Measurements from ENCODE around the gene NCOA6. TPM values are rescaled to one million over a fixed set of nuclear protein-coding genes. Genes with fewer than 3 reads are reported as not detected.

Gene NCOA6
- total RNA-seq = 10 to 100 TPM; 32.3 to 35.0 TPM

- peak within 1 kb of the TSS; percentile 88 for H3K4me3 Mint-ChIP-seq
- DNase-seq = peak; percentile 83
These were observed at the start of gene NCOA6 for GRCh38 chr20:34825530-34826362. Gene NCOA6 (minus strand): TSS chr20:34825651. CDS start chr20:34782355, 43,296 bp downstream.

GRCh38 chr20:34874094-34874654 lies 48.7 kb upstream of the NCOA6 start:
- H3K4me1 Mint-ChIP-seq = peaks cover 67% of the 10 kb centered on the region
- DNase-seq = peak; percentile 67
- ChIA-PET CTCF (interaction anchor here (0.5 to 5.2 kb wide), 14 partner anchors 10 to 486 kb away, joined by 3 to 29 read pairs (median 4); partner anchors contain the start of genes GSS and MYH7B), POLR2A (interaction anchor here (0.5 kb wide), 1 partner anchor 79 kb away, joined by 3 read pairs; no protein-coding TSS in a partner anchor)
- H3K27me3 Mint-ChIP-seq = peaks cover 3% of the 10 kb centered on the region
- H3K36me3 Mint-ChIP-seq (ENCODE audit: low read depth) = peaks cover 3% of the 10 kb centered on the region
- H3K27ac Mint-ChIP-seq = peak overlapping the region; percentile 74
- H3K4me3 Mint-ChIP-seq = peak overlapping the region; percentile 62
- no peaks in the 10 kb centered on the region for H3K9me3 Mint-ChIP-seq

More at GRCh38 chr20:34825530-34826362, at the start of gene NCOA6:
- CTCF ChIA-PET = interaction anchor here (0.6 to 1.9 kb wide), 3 partner anchors 8 to 13 kb away, joined by 3 to 5 read pairs (median 3); no protein-coding TSS in a partner anchor
- no peaks in the 10 kb centered on the region for H3K9me3 Mint-ChIP-seq
- peaks cover 37% of the 10 kb centered on the region for H3K4me1 Mint-ChIP-seq
- H3K27ac Mint-ChIP-seq = peak within 1 kb of the TSS; percentile 88
- H3K36me3 Mint-ChIP-seq (ENCODE audit: low read depth) = peaks cover 8% of the 10 kb centered on the region
- H3K27me3 Mint-ChIP-seq = peaks cover 13% of the 10 kb centered on the region
- POLR2A ChIA-PET = interaction anchor here (0.5 to 1.0 kb wide), 2 partner anchors 200 to 452 kb away, joined by 3 read pairs; partner anchors contain the start of gene MMP24OS

GRCh38 chr20:34873583-34874093 lies 48.2 kb upstream of the NCOA6 start:
- POLR2A ChIA-PET = interaction anchor here (0.5 kb wide), 1 partner anchor 80 kb away, joined by 3 read pairs; no protein-coding TSS in a partner anchor
- no peak for DNase-seq
- peak overlapping the region; percentile 82 for H3K27ac Mint-ChIP-seq
- H3K27me3 Mint-ChIP-seq = peaks cover 3% of the 10 kb centered on the region
- peak overlapping the region; percentile 62 for H3K4me3 Mint-ChIP-seq
- CTCF ChIA-PET = interaction anchor here (0.8 to 5.2 kb wide), 14 partner anchors 9 to 486 kb away, joined by 3 to 29 read pairs (median 4); partner anchors contain the start of genes GSS and MYH7B
- H3K9me3 Mint-ChIP-seq = no peaks in the 10 kb centered on the region
- H3K36me3 Mint-ChIP-seq (ENCODE audit: low read depth) = peaks cover 2% of the 10 kb centered on the region
- H3K4me1 Mint-ChIP-seq = peaks cover 65% of the 10 kb centered on the region

GRCh38 chr20:34872622-34873224 lies 47.3 kb upstream of the NCOA6 start, which contains the start of gene GGT7:
Gene GGT7 (minus strand): TSS chr20:34872856. CDS start chr20:34872815, 41 bp downstream.
- ChIA-PET CTCF (interaction anchor here (0.6 to 5.2 kb wide), 13 partner anchors 12 to 223 kb away, joined by 3 to 29 read pairs (median 6); partner anchors contain the start of genes GSS and MYH7B), POLR2A (no interaction called here)
- DNase-seq = peak; percentile 84
- H3K4me3 Mint-ChIP-seq = peak within 1 kb of the TSS; percentile 71
- peaks cover 58% of the 10 kb centered on the region for H3K4me1 Mint-ChIP-seq
- peaks cover 2% of the 10 kb centered on the region for H3K36me3 Mint-ChIP-seq (ENCODE audit: low read depth)
- no peaks in the 10 kb centered on the region for H3K9me3 Mint-ChIP-seq
- peak within 1 kb of the TSS; percentile 82 for H3K27ac Mint-ChIP-seq
- H3K27me3 Mint-ChIP-seq = peaks cover 3% of the 10 kb centered on the region

GRCh38 chr20:34871966-34872621 lies 46.6 kb upstream of the NCOA6 start:
- H3K27me3 Mint-ChIP-seq = peaks cover 3% of the 10 kb centered on the region
- no peaks in the 10 kb centered on the region for H3K9me3 Mint-ChIP-seq
- peaks cover 2% of the 10 kb centered on the region for H3K36me3 Mint-ChIP-seq (ENCODE audit: low read depth)
- CTCF ChIA-PET = interaction anchor here (0.5 to 5.2 kb wide), 10 partner anchors 11 to 224 kb away, joined by 3 to 29 read pairs (median 6); partner anchors contain the start of genes GSS and MYH7B
- H3K4me3 Mint-ChIP-seq = peak overlapping the region; percentile 71
- H3K4me1 Mint-ChIP-seq = peaks cover 54% of the 10 kb centered on the region
- POLR2A ChIA-PET = no interaction called here
- peak overlapping the region; percentile 69 for H3K27ac Mint-ChIP-seq
- DNase-seq = no peak

DNA sequence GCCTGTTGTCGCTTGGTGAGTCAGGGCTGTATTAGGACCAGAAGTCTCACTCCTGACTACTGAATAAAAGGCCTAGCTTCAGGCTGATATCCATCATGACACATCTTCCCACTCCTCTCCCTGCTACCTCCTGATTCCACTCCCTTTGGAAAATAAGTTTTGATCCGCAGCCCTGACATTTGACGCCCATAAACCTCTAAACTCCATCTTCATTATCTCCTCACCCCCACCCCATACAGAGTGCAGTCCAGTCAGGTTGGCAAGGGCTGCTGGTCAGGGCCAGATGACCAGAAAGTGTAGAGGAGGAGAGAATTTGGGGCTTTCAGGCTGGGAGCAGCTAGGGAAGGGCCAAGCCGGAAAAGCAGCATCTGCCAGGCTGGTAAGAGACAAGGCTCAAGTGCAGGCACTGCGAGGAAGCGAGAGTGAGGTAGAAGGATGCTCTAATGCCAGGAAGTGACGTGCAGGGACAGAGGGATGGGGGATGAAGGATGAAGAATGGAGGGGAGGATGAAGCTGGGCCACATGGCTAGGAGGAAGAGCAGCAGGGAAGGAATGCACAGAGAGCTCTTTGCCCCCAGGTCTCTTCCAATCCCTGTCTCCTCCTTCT lies 46.0 kb upstream of the NCOA6 start:
- no peaks in the 10 kb centered on the region for H3K9me3 Mint-ChIP-seq
- no peak for DNase-seq
- peak overlapping the region; percentile 13 for H3K27ac Mint-ChIP-seq
- ChIA-PET POLR2A (no interaction called here), CTCF (interaction anchor here (0.6 to 1.9 kb wide), 4 partner anchors 10 to 156 kb away, joined by 3 to 9 read pairs (median 6); partner anchors contain the start of genes GSS and MYH7B)
- peak overlapping the region; percentile 71 for H3K4me3 Mint-ChIP-seq
- H3K27me3 Mint-ChIP-seq = peaks cover 3% of the 10 kb centered on the region
- peaks cover 50% of the 10 kb centered on the region for H3K4me1 Mint-ChIP-seq
- H3K36me3 Mint-ChIP-seq (ENCODE audit: low read depth) = no peaks in the 10 kb centered on the region

DNA sequence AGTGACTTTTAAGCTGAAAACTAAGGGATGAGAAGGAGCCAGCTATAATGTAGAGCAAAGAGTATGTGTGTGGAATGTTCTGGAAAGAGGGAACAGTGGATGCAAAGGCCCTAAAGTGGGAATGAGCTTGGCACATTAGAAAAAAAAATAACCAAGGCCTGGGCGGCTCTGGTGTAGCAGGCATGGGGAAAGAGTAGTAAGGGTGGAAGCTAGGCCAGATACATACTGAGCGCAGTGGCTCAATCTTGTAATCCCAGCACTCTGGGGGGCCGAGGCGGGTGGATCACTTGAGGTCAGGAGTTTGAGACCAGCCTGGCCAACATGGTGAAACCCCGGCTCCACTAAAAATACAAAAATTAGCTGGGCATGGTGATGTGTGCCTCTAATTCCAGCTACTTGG lies 38.8 kb upstream of the NCOA6 start:
- POLR2A ChIA-PET = interaction anchor here (0.7 kb wide), 1 partner anchor 84 kb away, joined by 8 read pairs; no protein-coding TSS in a partner anchor
- Mint-ChIP-seq H3K27ac (no peak overlapping the region), H3K4me3 (no peak overlapping the region), H3K4me1 (peaks cover 3% of the 10 kb centered on the region), H3K27me3 (no peaks in the 10 kb centered on the region), H3K9me3 (no peaks in the 10 kb centered on the region), H3K36me3 (ENCODE audit: low read depth) (no peaks in the 10 kb centered on the region)
- CTCF ChIA-PET = interaction anchor here (0.6 to 1.9 kb wide), 2 partner anchors 10 to 11 kb away, joined by 4 to 6 read pairs; no protein-coding TSS in a partner anchor
- DNase-seq = no peak

GRCh38 chr20:34863421-34863965 lies 38.0 kb upstream of the NCOA6 start:
- Mint-ChIP-seq H3K27ac (no peak overlapping the region), H3K4me1 (peaks cover 3% of the 10 kb centered on the region), H3K27me3 (no peaks in the 10 kb centered on the region), H3K9me3 (no peaks in the 10 kb centered on the region), H3K4me3 (no peak overlapping the region), H3K36me3 (ENCODE audit: low read depth) (no peaks in the 10 kb centered on the region)
- DNase-seq = no peak
- CTCF ChIA-PET = interaction anchor here (1.9 kb wide), 1 partner anchor 11 kb away, joined by 6 read pairs; no protein-coding TSS in a partner anchor
- POLR2A ChIA-PET = no interaction called here

DNA sequence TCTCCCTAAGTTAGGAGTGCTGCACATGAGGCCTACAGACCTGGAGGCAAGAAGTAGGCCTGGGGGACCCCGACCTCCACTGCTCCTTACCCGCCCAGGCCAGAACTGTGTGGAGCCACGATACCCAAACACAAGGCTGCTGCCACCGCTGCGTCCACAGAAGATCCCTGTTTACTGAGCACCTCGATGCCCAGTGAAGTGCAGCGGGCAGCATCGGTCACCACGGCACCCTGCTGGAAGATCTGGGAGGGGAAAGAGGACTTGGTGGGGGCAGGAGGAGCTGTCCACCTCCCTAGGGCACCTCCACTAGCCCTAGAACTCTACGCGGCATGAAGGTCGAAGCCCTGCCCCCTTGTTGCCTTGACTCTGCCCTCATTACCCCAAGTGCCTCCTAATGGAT lies 37.3 kb upstream of the NCOA6 start:
- Mint-ChIP-seq H3K4me3 (no peak overlapping the region), H3K36me3 (ENCODE audit: low read depth) (no peaks in the 10 kb centered on the region), H3K27ac (no peak overlapping the region), H3K9me3 (no peaks in the 10 kb centered on the region), H3K27me3 (no peaks in the 10 kb centered on the region), H3K4me1 (peaks cover 3% of the 10 kb centered on the region)
- DNase-seq = no peak
- ChIA-PET CTCF (interaction anchor here (0.6 kb wide), 1 partner anchor 330 kb away, joined by 3 read pairs; no protein-coding TSS in a partner anchor), POLR2A (no interaction called here)

DNA sequence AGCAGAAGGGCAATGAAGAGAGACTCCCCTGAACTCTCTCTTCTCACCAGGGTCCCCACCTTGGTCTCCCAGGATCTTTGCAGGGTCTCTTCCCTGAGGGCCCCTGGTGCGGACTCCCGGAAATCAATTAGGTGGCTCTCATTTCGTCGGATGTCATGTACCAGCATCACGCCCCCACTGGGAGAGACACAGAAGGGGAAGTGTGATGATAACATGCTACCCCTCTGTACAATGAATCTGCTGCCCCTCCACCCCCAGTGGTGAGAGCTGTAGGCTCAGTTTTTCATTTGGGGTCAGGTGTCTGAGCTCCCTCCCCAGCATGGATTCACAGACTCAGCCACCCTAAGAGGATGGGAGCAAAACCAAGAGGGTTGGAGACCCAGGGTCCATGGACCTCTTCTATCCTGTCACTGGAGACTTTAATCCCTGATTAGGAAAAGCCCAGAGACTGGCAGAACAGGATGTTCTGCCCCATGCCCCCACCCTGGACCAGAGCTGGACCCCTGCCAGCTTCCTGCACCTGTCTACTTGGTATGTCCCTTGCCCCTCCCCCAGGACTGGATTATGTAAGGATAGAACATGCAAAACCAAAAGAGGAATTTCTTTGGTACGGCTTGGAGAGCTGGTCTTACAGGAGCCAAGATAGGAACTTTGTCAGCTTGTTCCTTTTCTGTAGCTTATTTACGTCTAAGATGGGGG lies 36.1 kb upstream of the NCOA6 start:
- peaks cover 3% of the 10 kb centered on the region for H3K4me1 Mint-ChIP-seq
- no peak overlapping the region for H3K27ac Mint-ChIP-seq
- POLR2A ChIA-PET = no interaction called here
- no peak for DNase-seq
- H3K36me3 Mint-ChIP-seq (ENCODE audit: low read depth) = no peaks in the 10 kb centered on the region
- no peak overlapping the region for H3K4me3 Mint-ChIP-seq
- CTCF ChIA-PET = interaction anchor here (0.6 to 2.3 kb wide), 4 partner anchors 8 to 280 kb away, joined by 3 to 9 read pairs (median 4); partner anchors contain the start of gene GGT7
- no peaks in the 10 kb centered on the region for H3K27me3 Mint-ChIP-seq
- no peaks in the 10 kb centered on the region for H3K9me3 Mint-ChIP-seq
